MM.1S (cell line): ENCODE results near the gene CYP2E1.

Source experiments
- CTCF ChIP-seq: fragments of 300-600 bp; sonication (generic); IDR thresholded peaks from 2 replicates; pipeline ENCODE4 v1.5.1; 2016; ENCODE audit warnings: antibody characterized with exemption, low read length, mixed read lengths
- EZH2phosphoT487 ChIP-seq: fragments of 300-600 bp; sonication (generic); IDR thresholded peaks from 2 replicates; pipeline ENCODE4 v1.6.1; 2018; ENCODE audit warnings: antibody characterized with exemption, low read length

GRCh38 chr10:133515471-133515870, 11.7 kb upstream of the CYP2E1 start:
- no peak for TF ChIP-seq CTCF
- no peak for TF ChIP-seq EZH2phosphoT487
